NCI-H2029 treated with DMSO at 0.1 percent for 48 hours (cell line): ENCODE measurements around the gene OPCML.

Source experiments
- DNase-seq: peaks from one replicate; lab custom pipeline; 2025; lab: John Stamatoyannopoulos, UW

Gene OPCML

DNA sequence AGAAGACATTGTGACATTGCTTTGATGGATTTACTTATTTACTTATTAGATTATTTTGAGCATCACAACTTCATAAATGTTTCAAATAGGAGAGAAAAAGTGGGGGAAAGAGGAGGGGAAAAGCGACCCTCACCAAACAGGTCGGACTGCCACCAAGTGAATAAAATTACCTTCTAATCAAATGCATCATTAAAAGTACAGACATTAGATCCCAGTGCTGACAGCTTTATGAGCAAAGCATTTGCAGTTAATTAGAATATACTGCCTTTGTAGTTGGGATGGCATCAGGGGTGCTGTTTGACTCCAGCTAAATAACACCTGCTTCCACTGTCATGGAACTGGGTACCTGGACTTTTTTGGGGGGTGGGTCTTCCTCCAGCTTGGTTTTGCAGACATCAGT, 299.6 kb downstream of the OPCML start:
- no peak for DNase-seq

DNA sequence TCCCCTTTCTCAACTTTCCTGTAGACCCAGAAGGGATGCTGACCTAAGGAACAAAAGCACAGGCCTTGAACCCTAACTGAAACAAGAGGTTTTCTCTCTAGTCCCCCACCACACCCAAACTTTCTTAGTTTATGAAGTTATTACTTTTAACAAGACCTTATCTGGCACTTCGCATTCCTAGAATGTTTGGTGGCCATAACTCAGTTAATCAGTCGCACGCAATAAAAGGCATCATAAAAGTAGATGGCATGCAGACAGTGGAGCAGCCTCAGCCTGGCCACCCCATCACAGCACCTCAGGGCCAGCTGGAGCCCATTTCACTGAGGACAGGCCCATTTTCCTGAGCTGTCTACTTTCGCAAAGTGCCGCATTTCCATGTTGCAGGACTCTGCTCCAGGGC, 301.9 kb downstream of the OPCML start:
- DNase-seq, result no peak

DNA sequence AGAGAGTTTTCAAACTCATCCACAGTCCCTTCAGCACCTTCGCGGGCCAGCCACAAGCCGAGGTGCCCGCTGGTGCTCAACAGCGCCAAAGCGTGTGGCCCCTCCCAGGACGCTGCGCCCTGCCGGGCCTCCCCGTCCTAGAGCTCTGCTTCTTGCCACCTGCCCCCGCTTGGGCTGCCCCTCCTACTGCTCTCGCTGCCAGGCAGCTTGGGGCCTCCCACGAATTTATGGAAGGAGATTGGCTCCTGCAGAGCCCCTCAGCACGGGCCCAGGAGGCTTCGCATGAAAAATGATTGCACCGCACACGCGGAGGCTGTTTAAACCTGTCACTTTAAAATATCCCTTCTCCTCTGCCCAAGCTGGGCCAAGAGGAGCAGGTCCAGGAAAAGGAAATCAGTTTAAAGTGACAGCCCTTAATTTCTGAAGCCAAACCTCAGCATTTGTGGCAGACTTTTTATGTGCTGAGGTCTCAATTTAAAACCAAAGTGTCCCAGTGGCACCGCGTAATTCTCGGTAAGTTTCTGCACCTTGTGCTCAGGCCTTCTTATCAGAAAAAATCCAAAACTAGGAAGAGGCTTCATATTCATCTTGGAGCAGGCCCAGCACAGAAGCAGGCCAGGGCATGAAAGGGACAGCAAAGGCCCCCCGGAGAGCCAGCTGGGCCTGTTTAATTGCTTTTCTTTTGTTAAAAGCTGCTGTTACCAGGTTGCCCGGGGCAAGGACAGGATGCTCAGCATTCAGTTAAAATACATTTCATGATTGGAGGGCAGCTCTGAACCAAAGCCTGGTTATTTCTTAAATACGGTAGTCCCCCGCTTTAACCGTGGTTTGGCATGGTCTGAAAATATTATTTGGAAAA, 303.6 kb downstream of the OPCML start:
- no peak for DNase-seq

DNA sequence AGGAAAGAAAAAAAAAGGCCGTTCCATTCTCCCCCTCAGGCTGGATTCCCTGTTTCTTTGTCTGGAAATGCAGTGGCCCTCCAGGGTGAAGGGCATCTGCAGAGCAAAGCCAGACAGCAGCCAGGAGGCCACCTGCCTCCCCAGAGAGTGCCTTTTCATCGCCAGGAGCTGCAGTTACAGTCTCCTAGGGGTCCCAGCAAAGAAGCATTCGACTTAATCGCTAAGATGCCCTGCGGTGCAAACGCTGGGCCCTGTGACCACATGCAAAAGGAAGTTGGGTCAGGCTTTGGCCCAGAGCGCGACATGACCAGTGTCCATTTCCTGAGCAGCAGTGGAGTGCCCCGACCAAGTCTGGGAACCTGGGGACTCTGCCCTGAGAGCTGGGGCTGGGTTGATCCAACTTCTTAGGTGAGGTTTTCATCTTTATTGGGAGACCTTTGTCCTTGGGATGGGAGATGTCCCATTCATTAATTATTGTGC, 304.6 kb downstream of the OPCML start:
- DNase-seq, result no peak

DNA sequence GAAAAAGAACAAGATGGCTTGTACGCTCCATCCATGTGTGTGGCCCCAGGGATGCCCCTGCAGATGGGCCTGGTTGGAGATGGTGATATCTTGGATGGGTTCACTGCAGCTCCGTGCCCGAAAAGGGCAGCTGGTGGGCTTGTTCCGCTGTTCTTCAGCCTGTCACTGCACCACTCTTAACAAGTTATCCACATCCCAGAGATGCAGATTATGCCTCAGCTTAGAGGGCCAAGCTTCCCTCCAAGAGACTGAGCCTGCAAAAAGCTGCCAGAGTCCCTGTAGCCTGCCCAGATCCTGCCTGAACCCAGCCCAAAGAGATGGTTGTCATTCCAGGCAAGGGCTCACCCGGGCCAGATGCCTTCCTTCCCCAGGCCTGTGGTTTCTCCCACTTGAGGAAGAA, 308.0 kb downstream of the OPCML start:
- no peak for DNase-seq

DNA sequence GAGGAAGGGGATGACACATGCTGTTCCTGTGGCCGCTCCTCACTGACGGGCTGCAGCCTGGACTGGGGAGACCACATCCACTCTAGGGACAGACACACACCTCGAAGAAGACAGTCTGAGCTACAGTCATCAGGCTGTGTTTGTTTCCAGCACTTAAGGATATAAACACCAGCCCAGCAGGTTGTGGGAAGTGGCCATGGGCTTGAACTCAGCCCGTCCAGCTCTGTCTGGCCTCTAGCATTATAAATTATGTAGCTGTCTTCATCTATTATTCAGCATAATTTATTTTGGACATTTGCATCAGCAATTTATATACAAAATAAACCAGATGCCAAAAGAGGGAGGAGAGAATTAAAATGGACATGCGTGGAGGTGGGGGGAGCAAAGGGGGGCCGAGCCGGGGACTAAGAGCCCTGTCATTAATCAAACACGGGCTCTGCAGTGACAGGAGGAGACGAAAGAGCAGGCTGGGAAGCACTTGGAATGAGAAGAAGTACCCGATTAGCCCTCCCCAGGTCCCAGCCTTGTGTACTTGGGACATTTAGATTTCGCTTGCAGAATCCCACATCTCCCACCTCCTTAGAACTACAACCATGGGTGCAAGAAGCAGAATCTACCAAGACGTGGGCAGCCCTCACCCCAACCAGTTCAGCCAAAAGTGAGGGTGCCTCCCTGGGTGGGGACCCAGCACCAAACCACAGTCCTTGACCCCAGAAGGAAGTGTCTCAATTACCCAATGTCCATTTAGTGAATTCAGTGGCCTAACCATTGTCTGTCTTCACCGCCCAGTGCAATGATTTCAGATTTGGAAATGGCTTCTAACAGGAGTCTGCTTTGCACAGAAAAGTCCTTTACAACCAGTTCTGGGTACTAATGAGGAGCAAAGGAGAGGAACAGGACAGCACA, 309.6 kb downstream of the OPCML start:
- DNase-seq, result no peak

DNA sequence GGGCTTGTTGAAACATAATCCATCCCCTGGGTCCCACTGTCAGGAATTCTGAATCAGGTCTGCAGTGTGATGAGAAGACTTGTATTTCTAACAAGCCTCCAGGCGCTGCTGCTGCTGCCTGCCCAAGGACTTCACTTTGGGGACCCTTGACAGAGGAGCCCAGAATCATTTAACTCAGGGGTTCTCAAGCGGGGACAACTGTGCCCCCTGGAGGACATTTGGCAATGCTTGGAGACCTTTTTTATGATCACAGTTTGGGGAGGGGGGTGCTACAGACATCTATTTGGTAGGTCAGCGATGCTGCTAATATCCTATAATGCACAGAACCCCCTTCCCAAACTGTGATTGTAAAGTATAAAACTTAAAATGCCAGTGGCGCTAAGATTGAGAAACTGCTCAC, 312.8 kb downstream of the OPCML start:
- no peak for DNase-seq

DNA sequence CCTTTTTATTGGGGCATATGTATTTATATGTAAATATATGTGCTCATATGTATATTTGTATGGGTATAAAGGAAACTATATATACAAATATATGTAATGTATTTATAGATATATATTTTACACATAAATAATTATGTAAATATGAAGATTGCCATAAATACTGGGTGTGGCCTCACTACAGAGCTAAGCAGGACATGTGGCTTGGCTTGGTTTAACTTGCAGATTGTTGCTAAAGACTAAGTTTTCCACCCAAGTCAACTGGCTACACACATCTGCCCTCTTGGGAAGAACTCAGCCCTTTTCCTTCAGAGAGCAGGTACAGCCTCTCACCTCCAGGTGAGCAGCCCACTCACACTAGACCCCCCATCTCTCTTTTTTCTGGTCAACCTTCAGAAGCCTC, 315.5 kb downstream of the OPCML start:
- DNase-seq, result no peak

DNA sequence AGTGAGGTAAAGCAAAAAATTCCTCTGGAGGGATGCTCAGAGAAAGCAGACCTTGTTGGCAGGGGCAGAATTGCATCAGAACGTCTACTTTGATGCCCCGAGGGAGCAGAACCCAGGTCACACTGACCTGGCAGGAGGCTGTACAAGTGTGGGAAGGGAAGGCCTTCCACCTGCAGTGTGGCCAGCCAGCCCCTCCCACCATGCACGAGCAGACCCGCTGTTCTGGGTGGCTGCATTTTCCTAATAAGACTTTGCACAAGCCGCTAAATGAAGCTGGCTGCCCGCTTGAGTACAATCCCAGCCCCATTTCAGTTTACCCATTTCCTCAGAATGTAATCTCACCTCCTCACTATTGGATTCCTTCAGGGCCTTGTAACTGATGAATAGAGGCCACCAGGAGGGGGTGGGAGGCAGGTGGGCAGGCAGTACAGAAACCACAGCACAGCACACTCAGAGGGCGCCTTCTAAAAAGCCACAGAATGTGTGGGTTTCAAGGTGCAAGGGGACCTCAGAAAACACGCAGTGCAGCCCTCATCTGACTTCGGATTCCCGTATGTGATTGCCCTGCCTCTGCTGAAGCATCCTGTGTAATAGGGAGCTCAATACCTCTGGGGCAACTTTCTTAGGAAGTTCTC, 316.6 kb downstream of the OPCML start:
- DNase-seq, result no peak

DNA sequence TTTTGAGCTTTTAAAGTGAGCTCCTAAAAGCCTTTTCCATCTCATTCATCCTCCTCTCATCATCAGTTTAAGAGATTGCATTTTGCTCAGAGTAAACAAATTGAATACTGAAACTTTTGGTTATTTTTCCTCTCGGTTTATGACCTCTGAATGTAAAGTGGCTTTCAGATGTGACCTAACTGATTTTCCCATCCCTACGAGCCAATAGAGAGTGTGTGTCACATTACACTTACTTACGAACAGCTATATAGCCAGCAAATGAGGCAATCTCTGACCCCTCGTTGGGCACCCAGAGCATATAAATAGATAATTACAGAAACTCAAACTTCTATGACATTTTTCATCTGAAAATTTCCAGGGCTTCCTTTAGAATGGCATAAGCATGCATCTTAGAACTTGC, 317.7 kb downstream of the OPCML start:
- DNase-seq, result no peak

DNA sequence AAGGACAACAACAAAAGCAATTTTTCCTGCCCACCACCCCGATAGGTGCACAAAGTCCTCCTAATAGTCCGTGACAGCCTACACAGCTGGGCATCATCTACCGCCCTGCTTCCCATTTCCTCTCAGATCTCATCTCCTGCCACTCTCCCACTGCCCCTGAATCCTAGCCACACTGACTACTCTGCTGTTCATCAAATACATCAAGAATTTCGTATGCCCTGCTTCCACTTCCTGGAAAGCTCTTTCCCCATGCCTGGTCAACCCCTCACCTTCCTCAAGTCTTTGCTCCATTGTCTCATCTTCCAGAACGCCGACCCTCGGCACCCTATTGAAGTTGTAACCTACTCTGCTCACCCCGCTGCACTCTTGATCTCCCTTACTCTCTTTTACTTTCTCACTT, 320.1 kb downstream of the OPCML start:
- DNase-seq, result no peak

DNA sequence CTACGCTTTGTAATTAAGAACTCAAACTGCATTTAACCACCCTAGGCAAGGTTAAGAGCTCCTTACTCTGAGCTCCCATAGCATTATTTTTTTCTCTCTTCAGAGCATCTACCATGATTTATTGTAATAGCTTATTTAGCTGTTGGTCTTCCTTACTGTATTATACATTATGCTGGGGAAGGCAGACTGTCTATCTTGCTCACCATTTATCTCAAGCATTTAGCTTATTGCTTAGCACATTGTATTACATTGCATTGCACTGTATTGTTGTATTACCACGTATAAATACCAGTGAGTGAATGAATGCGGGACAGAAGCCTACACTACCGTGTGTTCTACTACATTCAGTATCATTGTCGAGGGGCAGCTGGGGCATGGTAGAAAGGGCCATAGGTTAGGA, 324.3 kb downstream of the OPCML start:
- no peak for DNase-seq

DNA sequence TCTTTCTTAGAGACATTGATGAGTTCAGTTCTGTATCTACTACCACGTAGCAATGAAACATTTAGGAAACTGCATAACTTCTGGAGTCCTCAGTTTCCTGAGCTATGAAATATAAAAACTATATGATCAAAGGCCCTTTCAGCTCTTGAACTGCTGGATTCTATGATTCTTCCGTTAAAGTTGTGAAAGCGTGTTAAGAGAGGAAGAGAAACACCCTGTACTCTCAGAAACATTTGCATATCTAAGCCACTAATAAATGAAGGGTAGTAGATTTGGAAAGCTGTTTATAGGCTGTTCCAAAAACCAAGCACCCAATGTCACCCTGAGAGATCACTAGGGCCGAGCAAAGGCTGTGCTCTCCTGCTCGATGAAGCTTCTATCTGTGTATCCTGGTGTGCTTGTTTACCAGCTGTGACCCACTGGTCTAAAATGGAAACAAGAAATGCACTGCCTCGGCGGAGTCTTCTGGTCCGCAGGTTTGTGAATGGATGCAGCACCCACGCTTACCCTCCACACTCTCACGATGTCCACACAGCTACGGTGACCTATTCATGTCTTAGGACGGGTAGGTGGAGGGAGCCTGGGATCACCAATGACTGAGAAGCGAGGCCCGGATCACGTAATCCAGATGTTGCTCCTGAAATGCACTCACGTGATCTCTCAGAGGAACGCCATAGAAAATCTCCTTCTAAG, 325.8 kb downstream of the OPCML start:
- DNase-seq, result no peak

DNA sequence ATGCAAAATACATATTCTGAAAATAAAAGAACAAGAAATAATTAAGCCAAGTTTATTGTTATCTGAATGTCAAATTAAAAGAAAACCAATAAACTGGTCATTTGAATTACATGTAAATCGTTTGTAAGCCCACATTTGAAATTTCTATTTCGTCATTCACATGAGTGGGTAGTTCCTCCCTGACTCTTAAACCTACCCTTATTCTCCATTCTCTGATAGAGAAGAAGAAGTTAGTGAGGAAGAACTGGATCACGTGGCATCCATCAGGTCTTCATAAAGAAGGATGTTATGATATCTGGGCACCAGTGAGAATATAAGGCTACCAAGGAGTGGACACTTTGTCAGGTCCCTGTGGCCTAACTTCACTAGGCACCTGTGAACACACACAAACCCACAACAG, 328.1 kb downstream of the OPCML start:
- DNase-seq, result no peak

DNA sequence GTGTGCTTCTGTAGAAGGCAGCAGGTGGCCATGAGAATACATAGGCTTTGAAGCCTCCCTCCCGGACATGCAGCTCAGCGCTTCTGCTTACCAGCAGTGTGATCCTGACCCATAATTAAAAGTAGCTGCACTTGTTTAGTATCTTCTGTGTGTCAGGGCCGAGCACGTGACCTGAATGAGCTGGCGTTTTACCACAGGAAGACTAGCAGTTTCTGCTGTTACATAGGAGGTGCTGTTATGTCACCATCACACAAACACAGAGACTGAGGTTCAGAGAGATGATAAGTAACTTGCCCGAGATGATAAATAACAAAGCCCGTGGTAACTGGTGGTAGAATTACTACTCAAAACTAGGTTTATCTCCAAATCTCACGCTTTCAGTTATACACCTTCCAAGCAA, 329.5 kb downstream of the OPCML start:
- DNase-seq, result no peak

DNA sequence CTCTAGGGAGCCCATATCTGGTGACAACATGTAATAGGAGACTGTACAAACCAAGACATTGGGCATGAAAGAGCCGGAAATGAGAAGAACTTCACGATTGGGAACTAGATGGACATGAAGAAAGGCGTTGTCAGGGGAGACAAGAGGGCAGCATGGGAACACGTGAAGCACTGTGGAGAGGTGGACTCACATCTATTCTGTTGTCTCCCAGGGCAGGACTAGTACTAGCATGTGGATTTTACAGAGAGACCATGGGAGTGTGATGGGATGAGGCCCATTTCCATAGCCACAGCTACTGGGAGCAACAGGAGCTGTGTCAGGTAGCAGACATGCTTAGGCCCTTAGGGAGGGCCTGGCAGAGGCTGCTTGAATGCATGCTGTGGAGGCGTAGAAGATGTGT, 333.9 kb downstream of the OPCML start:
- no peak for DNase-seq

DNA sequence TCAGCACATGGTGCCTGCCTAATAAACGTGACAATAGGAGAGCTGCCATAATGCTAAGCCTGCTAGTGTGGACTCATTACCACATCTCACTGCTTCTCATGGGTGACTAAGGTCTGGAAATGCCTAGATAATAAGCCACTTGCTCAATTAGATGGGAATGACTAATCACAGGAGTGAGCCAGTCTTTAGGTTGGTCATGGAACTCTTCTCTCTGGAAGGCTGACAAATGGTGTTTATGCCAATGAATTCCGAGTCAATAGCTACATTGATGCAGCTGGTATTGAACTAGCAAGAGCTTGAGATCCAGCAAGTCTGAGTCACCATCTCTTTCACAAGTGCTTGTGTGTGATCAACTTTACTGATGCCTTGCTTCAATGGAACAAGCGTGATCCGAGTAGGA, 334.9 kb downstream of the OPCML start:
- DNase-seq, result no peak

DNA sequence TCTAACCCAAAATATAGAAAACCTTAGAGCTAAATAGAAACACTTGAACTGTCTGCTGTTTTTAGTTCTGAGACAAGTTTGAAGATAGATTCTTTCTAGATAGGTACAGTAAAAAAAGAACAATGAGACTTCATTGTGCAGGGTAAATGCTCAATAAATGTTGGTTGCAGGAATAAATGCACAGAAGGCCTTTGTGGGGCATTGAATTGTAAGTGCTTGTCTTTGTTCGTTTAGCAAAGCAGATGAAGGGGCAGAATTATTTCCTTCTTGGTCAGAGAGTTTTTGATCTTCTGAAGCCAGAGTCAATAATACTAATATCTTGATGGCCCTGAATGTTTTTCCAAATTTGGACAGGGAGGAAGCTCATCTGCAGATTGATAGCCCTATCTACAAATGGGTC, 340.4 kb downstream of the OPCML start:
- DNase-seq, result no peak

DNA sequence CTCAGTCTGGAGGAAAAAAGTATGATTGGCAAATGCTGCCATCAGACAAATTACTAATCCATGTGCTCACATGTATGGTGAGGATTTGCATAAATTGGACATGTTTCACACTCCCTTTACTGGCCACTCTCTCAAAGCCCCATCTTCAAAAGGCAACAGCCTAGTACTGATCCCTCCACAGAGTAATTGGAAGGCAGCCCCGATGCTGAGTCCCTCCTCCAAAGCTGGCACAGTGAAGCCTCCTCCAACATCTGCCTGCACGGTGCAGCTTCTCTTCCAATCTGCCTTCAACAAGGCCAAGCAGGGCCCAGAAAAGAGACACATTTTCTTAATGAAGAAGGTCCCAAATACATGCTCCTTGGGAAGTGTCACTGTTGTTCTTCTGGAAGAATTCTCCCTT, 350.6 kb downstream of the OPCML start:
- DNase-seq, result no peak

DNA sequence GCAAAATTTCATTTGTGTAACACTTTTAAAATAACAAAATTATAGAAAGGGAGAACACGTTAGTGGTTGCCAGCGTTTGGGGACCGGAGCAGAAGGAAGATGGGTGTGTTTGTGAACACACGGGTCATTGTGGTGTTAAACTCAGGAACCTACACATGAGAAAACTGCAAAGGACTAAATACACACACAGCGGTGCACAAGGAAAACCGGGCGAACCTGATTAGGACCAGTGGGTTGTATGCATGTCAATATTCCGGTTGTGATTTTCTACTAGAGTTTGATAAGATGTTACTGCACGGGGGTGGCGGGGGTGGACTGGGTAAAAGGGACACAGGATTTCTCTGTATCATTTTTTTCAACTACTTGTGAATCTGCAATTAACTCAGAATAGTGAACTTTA, 351.2 kb downstream of the OPCML start:
- DNase-seq, result no peak

DNA sequence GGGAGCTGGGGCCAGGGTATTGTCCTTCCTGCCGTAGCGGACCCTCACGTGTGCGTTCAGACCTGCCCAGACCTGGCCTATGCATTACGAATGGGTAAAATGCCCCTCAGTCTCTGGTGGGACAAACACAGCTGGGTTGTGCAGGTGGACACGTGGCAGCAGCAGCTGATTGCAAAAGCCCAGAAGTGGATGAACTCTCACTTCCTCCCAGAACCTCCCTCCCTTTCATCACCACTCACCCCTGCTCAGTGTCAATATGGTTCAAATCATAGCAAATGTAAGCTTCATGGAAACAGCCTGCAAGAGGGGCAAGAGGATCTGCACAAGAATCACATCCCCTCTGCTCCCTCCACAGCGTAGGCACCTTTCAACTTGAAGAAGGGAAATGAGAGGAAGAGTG, 352.1 kb downstream of the OPCML start:
- no peak for DNase-seq

DNA sequence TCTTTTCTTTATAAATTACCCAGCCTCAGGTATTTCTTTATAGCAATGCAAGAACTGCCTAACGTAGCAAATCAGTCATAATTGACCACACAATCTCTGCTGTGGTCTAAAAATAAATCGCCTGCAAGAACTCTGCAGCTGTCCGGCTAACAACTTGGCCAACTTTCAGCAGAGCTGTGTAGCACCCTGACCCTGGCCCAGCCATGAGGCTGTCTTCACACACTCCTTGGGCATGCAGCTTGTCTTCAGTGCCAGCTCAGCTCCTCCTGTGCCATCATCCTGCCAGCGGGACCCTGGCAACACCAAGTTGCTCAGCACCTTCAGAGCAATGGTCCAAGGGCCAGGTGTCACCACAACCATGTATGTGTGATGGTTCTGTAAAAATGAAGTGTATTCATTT, 355.6 kb downstream of the OPCML start:
- no peak for DNase-seq
